ENCODE measurements around the gene SUSD1.

SUSD1 gene

GRCh38 chr9:112065806-112066606 is 109.1 kb downstream of the SUSD1 start (continued):
- no peak for TF ChIP-seq YY2 (tag by site-specific recombination; IDR thresholded peaks at IDR 0.05)
- TF ChIP-seq ZNF548 (tag by site-specific recombination; IDR thresholded peaks at IDR 0.05), result no peak
- TF ChIP-seq ZNF629 (tag by site-specific recombination; IDR thresholded peaks at IDR 0.05), result peak; percentile 63
- TF ChIP-seq IKZF3 (tag by site-specific recombination; IDR thresholded peaks at IDR 0.05), result 0 out of 2 replicates have a peak, but pooled peaks have one; percentile 34
- TF ChIP-seq REPIN1 (tag by site-specific recombination; IDR thresholded peaks at IDR 0.05; ENCODE audit: low read depth), result no peak

- Histone ChIP-seq H3K9me3 (ENCODE audit: control insufficient read depth, insufficient read depth, low read depth, low read length) (no peaks in the 10 kb centered on the region), H3K36me3 (ENCODE audit: control insufficient read depth in 2 of 2, insufficient read depth in 1 of 2, low read length in 2 of 2) (no peaks in the 10 kb centered on the region), H3K4me1 (ENCODE audit: control insufficient read depth, insufficient read depth, low read length) (no peaks in the 10 kb centered on the region; the same call in 1 of the 2 replicates), H3K27ac (ENCODE audit: extremely low read depth, low read depth, low read length) (no peak overlapping the region), H3K4me3 (ENCODE audit: low read depth, low read length) (no peak overlapping the region)
- no peak for TF ChIP-seq ZNF777 (tag by site-specific recombination; IDR thresholded peaks at IDR 0.05; ENCODE audit: borderline replicate concordance)
- TF ChIP-seq ELK4 (IDR thresholded peaks at IDR 0.05; ENCODE audit: borderline replicate concordance, low read depth, low read length), result no peak
- no peak for TF ChIP-seq ZNF561 (tag by site-specific recombination; IDR thresholded peaks at IDR 0.05; ENCODE audit: borderline replicate concordance)
- no peak for TF ChIP-seq ZNF843 (tag by site-specific recombination; IDR thresholded peaks at IDR 0.05)
- TF ChIP-seq ZNF830 (tag by site-specific recombination; IDR thresholded peaks at IDR 0.05; ENCODE audit: low read depth), result no peak
- TF ChIP-seq ZNF133 (tag by site-specific recombination; IDR thresholded peaks at IDR 0.05), result no peak
- no peak for TF ChIP-seq ZNF704 (tag by site-specific recombination; IDR thresholded peaks at IDR 0.05)
- TF ChIP-seq ZNF174 (tag by site-specific recombination; IDR thresholded peaks at IDR 0.05), result no peak
- no peak for TF ChIP-seq SP3 (tag by site-specific recombination; IDR thresholded peaks at IDR 0.05)
- TF ChIP-seq ZNF501 (tag by site-specific recombination; IDR thresholded peaks at IDR 0.05), result no peak
- ChIA-PET POLR2A (interaction anchor here (0.6 kb wide), 1 partner anchor 24 kb away, joined by 3 read pairs; no protein-coding TSS in a partner anchor), CTCF (no interaction called here)
Measured at GRCh38 chr9:112064871-112065270, 110.2 kb downstream of the SUSD1 start.

GRCh38 chr9:112063586-112063985 is 111.5 kb downstream of the SUSD1 start:
- CTCF ChIA-PET, result no interaction called here
- no peaks in the 10 kb centered on the region; the same call in 1 of the 2 replicates for H3K4me1 ChIP-seq (ENCODE audit: control insufficient read depth, insufficient read depth, low read length)
- H3K27ac ChIP-seq (ENCODE audit: extremely low read depth, low read depth, low read length), result no peak overlapping the region
- no peaks in the 10 kb centered on the region for H3K9me3 ChIP-seq (ENCODE audit: control insufficient read depth, insufficient read depth, low read depth, low read length)
- H3K4me3 ChIP-seq (ENCODE audit: low read depth, low read length), result no peak overlapping the region
- POLR2A ChIA-PET, result interaction anchor here (0.6 kb wide), 2 partner anchors 50 to 230 kb away, joined by 3 read pairs; no protein-coding TSS in a partner anchor
- peaks cover 0 to 5% of the 10 kb centered on the region in 2 experiments; a peak in 1 of 3 replicates for H3K36me3 ChIP-seq (ENCODE audit: control insufficient read depth in 2 of 2, insufficient read depth in 1 of 2, low read length in 2 of 2)
- no peak for TF ChIP-seq ZSCAN23 (tag by site-specific recombination; IDR thresholded peaks at IDR 0.05)
- no peak for TF ChIP-seq ZNF426 (tag by site-specific recombination; IDR thresholded peaks at IDR 0.05)
- TF ChIP-seq ZNF596 (tag by site-specific recombination; IDR thresholded peaks at IDR 0.05), result no peak
- TF ChIP-seq ZNF292 (tag by site-specific recombination; IDR thresholded peaks at IDR 0.05; ENCODE audit: borderline replicate concordance, low read depth), result no peak
- no peak for TF ChIP-seq CTCF (tag by site-specific recombination; IDR thresholded peaks at IDR 0.05)
- no peak for TF ChIP-seq PRDM4 (tag by site-specific recombination; IDR thresholded peaks at IDR 0.05)
- TF ChIP-seq REPIN1 (tag by site-specific recombination; IDR thresholded peaks at IDR 0.05; ENCODE audit: low read depth), result no peak
- no peak for TF ChIP-seq ZNF416 (tag by site-specific recombination; IDR thresholded peaks at IDR 0.05)
- no peak for TF ChIP-seq ZNF175 (tag by site-specific recombination; IDR thresholded peaks at IDR 0.05)
- no peak for TF ChIP-seq MEIS1 (CRISPR knock-in tag; IDR thresholded peaks at IDR 0.05; ENCODE audit: borderline replicate concordance)
- no peak for TF ChIP-seq GLIS1 (tag by site-specific recombination; IDR thresholded peaks at IDR 0.05)
- no peak for TF ChIP-seq SCRT2 (tag by site-specific recombination; IDR thresholded peaks at IDR 0.05)
- no peak for TF ChIP-seq ZNF600 (tag by site-specific recombination; IDR thresholded peaks at IDR 0.05)

Measured in HEK293 (cell line).